Measurements from ENCODE around the gene SPATA2. TPM values are rescaled to one million over a fixed set of nuclear protein-coding genes. Genes with fewer than 3 reads are reported as not detected.

The SPATA2 gene
- polyA plus RNA-seq, 2 of the 4 experiments (the other 2 are of a cell fraction) = 4.7 to 5.1 TPM

- Histone ChIP-seq H3K27ac (no peak overlapping the region), H3K4me2 (no peak overlapping the region), H3K4me1 (peaks cover 6% of the 10 kb centered on the region), H3K9me3 (no peaks in the 10 kb centered on the region), H3K4me3 (no peak overlapping the region)
- 52% methylated on average over 4 of the region's 4 CpGs for WGBS (ENCODE audit: missing lambda C conversion rate)
- ATAC-seq (no peak), DNase-seq (ENCODE audit: low read depth in 1 of 2, low spot score in 1 of 2) (no peak), FAIRE-seq (no peak)
- ChIA-PET POLR2A (no interaction called here), CTCF (interaction anchor here (0.6 to 3.3 kb wide), 10 partner anchors 11 to 337 kb away, joined by 3 to 26 read pairs (median 3); no protein-coding TSS in a partner anchor)
- TF ChIP-seq CTCF (IDR thresholded peaks at IDR 0.05) = no peak
- no peak for TF ChIP-seq POLR2A (IDR thresholded peaks at IDR 0.05; ENCODE audit: low read length)
- TF ChIP-seq REST (IDR thresholded peaks at IDR 0.05) = no peak
- no peak for TF ChIP-seq ELK1 (IDR thresholded peaks at IDR 0.05; ENCODE audit: low read depth, low read length)
- TF ChIP-seq NPAS2 (CRISPR knock-in tag; IDR thresholded peaks at IDR 0.05; ENCODE audit: borderline replicate concordance) = no peak
- no peak for TF ChIP-seq MAZ (IDR thresholded peaks at IDR 0.05; ENCODE audit: borderline replicate concordance, low read depth, low read length)
- TF ChIP-seq ZSCAN20 (CRISPR knock-in tag; IDR thresholded peaks at IDR 0.05) = no peak
- no peak for TF ChIP-seq SMC3 (IDR thresholded peaks at IDR 0.05)
- no peak for TF ChIP-seq TP53 (CRISPR knock-in tag; IDR thresholded peaks at IDR 0.05)
- no peak for TF ChIP-seq RNF2 (IDR thresholded peaks at IDR 0.05; ENCODE audit: borderline replicate concordance, low read depth)
- TF ChIP-seq CBX2 (IDR thresholded peaks at IDR 0.05; ENCODE audit: borderline replicate concordance, low read depth) = no peak
- no peak for TF ChIP-seq ZNF302 (CRISPR knock-in tag; IDR thresholded peaks at IDR 0.05)
- TF ChIP-seq HOXB13 (CRISPR knock-in tag; IDR thresholded peaks at IDR 0.05; ENCODE audit: low read depth) = no peak
These were observed 37.9 kb downstream of the SPATA2 start for GRCh38 chr20:49877386-49877921.

GRCh38 chr20:49874696-49875095, 40.6 kb downstream of the SPATA2 start:
- Histone ChIP-seq H3K4me2 (no peak overlapping the region), H3K4me1 (peaks cover 9% of the 10 kb centered on the region), H3K9me3 (no peaks in the 10 kb centered on the region), H3K27ac (no peak overlapping the region), H3K4me3 (no peak overlapping the region)
- TF ChIP-seq ELK1 (IDR thresholded peaks at IDR 0.05; ENCODE audit: low read depth, low read length) (no peak), FOXS1 (CRISPR knock-in tag; IDR thresholded peaks at IDR 0.05) (no peak), HMGXB4 (CRISPR knock-in tag; IDR thresholded peaks at IDR 0.05; ENCODE audit: borderline replicate concordance) (no peak), RFX5 (IDR thresholded peaks at IDR 0.05) (no peak), ATOH8 (CRISPR knock-in tag; IDR thresholded peaks at IDR 0.05; ENCODE audit: low read depth) (no peak), EHF (CRISPR knock-in tag; IDR thresholded peaks at IDR 0.05) (no peak), MAFK (IDR thresholded peaks at IDR 0.05; ENCODE audit: partially characterized antibody) (no peak), HOXB13 (CRISPR knock-in tag; IDR thresholded peaks at IDR 0.05; ENCODE audit: low read depth) (no peak), GATA3 (IDR thresholded peaks at IDR 0.05; ENCODE audit: borderline replicate concordance) (no peak), CTCF (IDR thresholded peaks at IDR 0.05) (no peak), JUNB (IDR thresholded peaks at IDR 0.05) (no peak), CBX8 (IDR thresholded peaks at IDR 0.05) (no peak)
- ATAC-seq (no peak), DNase-seq (ENCODE audit: low read depth in 1 of 2, low spot score in 1 of 2) (no peak), FAIRE-seq (no peak)
- POLR2A ChIA-PET = no interaction called here
- CTCF ChIA-PET = interaction anchor here (0.7 to 4.6 kb wide), 6 partner anchors 10 to 391 kb away, joined by 3 to 29 read pairs (median 5); no protein-coding TSS in a partner anchor
- 94% methylated on average over 6 of the region's 6 CpGs for WGBS (ENCODE audit: missing lambda C conversion rate)
